ENCODE results near the gene SNRNP48. TPM values are rescaled to one million over a fixed set of nuclear protein-coding genes. Genes with fewer than 3 reads are reported as not detected.
A peak's percentile ranks its signal among the peaks of the same experiment; 100 is the strongest.

Gene SNRNP48
- total RNA-seq, 1 experiment from 2014 or later, result 19.6 TPM

DNA sequence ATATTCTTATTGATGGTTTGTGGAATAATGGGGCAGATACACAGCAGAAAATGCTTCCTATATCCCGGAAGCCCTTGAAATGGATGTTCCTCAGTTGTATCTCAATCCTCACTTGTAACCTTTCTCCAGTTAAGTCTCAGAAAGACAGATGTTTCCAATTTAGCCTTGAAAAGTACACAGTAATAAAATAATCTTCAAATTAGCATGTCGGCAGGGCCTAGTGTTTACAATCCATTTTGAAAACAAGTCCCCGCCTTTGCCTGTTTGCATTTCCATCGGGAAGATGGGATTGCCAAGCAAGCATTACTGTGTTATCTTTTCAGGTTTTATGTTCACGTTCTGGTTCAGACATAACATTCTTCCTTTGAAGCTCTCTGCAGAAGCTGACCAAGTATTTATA, 41.5 kb downstream of the SNRNP48 start:
- Histone ChIP-seq H3K27ac (peak overlapping the region; percentile 83), H3K4me3 (no peak overlapping the region), H3K4me1 (replicated peaks) (peaks cover 36% of the 10 kb centered on the region), H3K36me3 (no peaks in the 10 kb centered on the region), H3K27me3 (replicated peaks) (no peaks in the 10 kb centered on the region), H3K9me3 (replicated peaks) (no peaks in the 10 kb centered on the region)
- DNase-seq (ENCODE audit: low read depth in 1 of 2, low spot score in 2 of 2), result no peak

DNA sequence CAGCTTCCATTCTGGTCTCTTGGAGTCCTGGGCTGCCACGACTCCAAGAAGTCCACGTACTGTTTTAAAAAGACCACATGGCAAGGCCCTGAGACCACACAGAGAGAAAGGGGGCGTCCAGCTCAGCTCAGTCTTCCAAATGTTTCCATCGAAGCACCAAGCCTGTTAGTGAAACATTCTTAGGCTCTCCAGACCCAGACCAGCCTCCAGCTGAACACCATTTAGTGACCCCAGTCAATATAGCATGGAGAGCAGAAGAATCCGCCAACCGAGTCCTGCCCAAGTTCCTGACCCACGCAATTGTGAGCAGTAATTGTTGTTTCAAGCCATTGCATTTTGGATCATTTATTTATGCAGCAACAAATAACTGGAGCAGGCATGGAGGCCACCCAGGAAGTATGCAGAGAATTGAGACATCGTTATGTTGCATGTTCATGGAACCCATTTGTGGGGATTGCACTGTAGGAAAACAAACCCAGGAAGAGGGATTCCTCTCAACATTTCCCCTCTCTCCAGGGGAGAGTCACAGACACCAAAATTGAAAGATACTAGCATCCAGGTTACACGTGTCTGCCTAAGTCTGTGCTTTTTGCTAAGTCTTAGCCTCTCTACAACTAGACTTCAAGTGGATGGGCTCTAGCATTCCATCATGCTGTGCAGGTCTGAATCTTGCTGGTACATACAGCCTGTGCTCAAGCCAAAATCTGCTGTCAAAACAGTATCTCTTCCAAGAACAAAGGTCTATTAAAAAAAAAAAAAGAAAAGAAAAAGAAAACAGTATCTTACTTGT, 42.7 kb downstream of the SNRNP48 start:
- Histone ChIP-seq H3K27ac (peak overlapping the region; percentile 83), H3K27me3 (replicated peaks) (no peaks in the 10 kb centered on the region), H3K36me3 (no peaks in the 10 kb centered on the region), H3K9me3 (replicated peaks) (no peaks in the 10 kb centered on the region), H3K4me3 (no peak overlapping the region), H3K4me1 (replicated peaks) (peaks cover 37% of the 10 kb centered on the region)
- peak; percentile 81 to 93 for DNase-seq (ENCODE audit: low read depth in 1 of 2, low spot score in 2 of 2)

DNA sequence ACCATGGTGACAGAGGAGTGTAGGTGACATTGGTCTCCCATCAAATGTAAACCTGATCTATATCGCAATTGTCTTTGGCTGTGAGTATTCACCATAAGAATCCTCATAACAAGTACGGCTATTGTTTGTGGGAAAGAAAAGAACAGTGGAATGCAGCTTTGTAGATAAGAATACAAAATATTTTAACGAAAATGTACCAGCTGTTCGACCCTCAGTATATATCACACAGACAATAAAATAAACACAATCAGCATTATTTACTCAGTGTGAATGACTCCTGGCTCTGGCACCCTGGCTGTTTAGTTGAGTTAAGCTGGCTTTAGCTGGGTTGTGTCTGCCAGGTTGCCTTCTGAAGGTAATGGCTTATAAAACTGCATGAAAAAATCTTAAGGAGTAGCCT, 43.4 kb downstream of the SNRNP48 start:
- no peaks in the 10 kb centered on the region for H3K27me3 ChIP-seq (replicated peaks)

DNA sequence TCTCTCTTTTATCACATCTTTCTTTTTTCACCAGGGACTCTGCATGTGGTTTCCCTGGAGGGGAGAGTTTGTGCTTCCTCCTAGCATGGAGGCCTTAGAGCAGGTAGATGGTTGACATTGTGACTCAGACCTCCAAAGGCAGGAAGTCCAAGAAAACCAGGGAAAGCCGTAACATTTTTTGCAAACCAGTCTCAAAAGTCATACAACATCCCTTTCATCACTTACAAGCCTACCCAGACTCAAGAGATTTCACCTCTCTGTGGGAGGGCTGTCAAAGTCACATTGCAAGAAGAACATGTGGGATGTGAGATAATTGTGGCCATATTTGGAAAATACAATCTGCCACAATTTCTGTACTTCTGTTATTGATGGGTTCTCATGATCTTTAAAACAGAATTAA, 46.2 kb downstream of the SNRNP48 start:
- Histone ChIP-seq H3K27me3 (replicated peaks) (no peaks in the 10 kb centered on the region), H3K4me3 (no peak overlapping the region), H3K27ac (no peak overlapping the region), H3K36me3 (no peaks in the 10 kb centered on the region), H3K9me3 (replicated peaks) (no peaks in the 10 kb centered on the region), H3K4me1 (replicated peaks) (peaks cover 43% of the 10 kb centered on the region)
- DNase-seq (ENCODE audit: low read depth in 1 of 2, low spot score in 2 of 2), result peak in 1 of 2 experiments; percentile 26

More for the DNA sequence above, 43.4 kb downstream of the SNRNP48 start:
- peaks cover 37% of the 10 kb centered on the region for H3K4me1 ChIP-seq (replicated peaks)
- no peaks in the 10 kb centered on the region for H3K36me3 ChIP-seq
- H3K9me3 ChIP-seq (replicated peaks), result no peaks in the 10 kb centered on the region
- H3K27ac ChIP-seq, result peak overlapping the region; percentile 83
- DNase-seq (ENCODE audit: low read depth in 1 of 2, low spot score in 2 of 2), result peak in 1 of 2 experiments; percentile 69
- no peak overlapping the region for H3K4me3 ChIP-seq

DNA sequence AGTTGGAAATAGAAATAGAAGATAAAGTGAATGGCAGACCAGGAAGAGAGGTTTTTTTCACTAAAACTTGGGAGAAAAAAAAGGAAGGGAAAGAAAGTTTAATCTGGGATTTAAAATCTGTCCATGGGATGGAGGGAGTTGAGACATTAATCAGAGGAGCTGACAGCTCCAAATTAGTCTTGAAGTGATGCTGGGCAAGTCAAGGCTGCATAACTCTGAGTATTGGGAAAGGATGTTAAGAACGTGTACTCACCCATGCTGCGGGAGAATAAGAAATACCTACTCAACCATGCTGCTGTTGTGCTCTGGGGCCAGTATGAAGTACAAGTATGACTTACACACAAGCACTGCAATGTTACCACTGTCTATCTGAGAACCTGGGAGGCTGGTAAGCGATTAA, 47.5 kb downstream of the SNRNP48 start:
- H3K27ac ChIP-seq, result no peak overlapping the region
- H3K4me3 ChIP-seq, result no peak overlapping the region
- no peaks in the 10 kb centered on the region for H3K36me3 ChIP-seq
- no peaks in the 10 kb centered on the region for H3K9me3 ChIP-seq (replicated peaks)
- H3K27me3 ChIP-seq (replicated peaks), result no peaks in the 10 kb centered on the region
- DNase-seq (ENCODE audit: low read depth in 1 of 2, low spot score in 2 of 2), result no peak
- H3K4me1 ChIP-seq (replicated peaks), result peaks cover 33% of the 10 kb centered on the region

DNA sequence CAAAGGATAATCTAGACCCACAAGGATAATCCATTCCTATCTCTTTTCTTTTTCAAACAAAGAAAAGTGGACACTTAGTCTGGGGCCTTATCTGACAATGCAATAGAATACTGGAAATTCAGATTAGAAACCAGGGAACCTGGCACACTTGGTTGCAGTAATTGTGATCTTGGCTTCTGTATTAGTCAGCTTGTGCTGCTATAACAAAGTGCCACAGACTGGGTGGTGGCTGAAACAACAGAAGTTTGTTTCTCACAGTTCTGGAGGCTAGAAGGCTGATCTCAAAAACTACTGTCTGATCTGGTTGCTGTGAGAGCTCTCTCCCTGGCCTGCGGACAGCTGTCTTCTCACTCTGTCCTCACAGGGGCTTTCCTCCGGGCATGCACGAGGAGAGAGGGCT, 49.4 kb downstream of the SNRNP48 start:
- Histone ChIP-seq H3K27ac (no peak overlapping the region), H3K36me3 (no peaks in the 10 kb centered on the region), H3K9me3 (replicated peaks) (no peaks in the 10 kb centered on the region), H3K4me3 (no peak overlapping the region), H3K27me3 (replicated peaks) (no peaks in the 10 kb centered on the region), H3K4me1 (replicated peaks) (peaks cover 18% of the 10 kb centered on the region)
- DNase-seq (ENCODE audit: low read depth in 1 of 2, low spot score in 2 of 2), result no peak

DNA sequence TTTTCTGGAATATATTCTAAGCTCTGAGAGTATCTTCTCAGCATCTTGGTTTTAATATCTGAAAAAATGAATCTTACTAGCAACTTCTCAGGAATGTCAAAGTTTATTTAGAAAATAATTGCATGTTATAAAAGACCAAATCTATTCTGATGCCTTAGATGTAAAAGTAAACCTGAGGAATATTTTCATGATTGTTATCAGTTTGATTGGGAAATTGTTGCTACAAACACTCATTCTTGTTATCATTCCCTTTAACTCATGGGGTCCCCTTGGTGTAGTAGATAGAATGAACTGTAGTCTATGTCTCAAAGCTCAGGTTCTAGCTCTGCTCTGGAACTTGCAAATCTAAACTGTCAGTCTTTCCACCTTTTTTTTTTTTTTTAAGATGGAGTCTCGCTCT, 50.0 kb downstream of the SNRNP48 start:
- no peak for DNase-seq (ENCODE audit: low read depth in 1 of 2, low spot score in 2 of 2)
- Histone ChIP-seq H3K4me1 (replicated peaks) (peaks cover 18% of the 10 kb centered on the region), H3K36me3 (no peaks in the 10 kb centered on the region), H3K4me3 (no peak overlapping the region), H3K9me3 (replicated peaks) (no peaks in the 10 kb centered on the region), H3K27me3 (replicated peaks) (no peaks in the 10 kb centered on the region), H3K27ac (no peak overlapping the region)

DNA sequence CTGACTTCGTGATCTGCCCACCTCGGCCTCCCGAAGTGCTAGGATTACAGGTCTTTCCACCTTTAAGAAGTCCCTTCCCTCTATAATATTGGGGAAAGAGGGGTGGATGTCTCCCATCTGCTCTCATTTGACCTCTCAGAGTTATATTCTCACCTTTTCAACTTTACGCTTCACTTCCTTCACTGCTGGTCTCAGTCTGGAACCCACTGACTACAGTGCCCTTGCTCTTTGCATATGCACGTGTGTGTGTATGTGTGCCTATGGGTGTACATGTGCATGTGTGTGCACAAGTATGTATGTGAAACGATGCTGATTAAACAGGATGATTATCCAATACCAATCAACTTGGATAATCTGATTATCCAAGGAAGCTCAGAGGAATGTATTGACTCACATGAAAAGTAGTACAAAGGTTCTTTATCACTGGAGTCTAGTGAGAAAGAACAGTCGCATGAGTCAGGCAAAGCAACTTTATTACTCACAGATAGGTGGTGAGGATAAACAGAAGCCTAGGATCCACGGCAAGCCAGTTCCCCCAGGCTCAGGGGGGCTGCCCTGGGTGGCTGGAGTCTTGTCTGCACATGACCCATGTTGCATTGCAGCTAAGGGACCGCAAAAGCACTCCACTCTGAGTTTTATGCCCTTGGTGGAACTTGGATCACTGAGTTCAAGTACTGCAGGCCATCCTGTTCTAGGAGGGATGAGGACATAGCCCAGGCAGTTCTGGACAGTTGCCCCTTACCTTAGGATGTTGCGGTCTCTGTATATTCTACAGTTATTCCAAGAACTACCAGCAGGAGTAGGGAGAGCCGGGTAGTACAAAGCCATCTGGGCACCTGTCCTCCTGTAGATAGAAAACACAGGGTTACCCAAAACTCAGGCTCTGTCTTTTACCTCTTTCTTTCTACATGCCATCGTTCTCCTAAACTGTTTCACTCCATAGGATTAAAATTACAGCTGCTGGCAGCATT, 50.9 kb downstream of the SNRNP48 start:
- no peak overlapping the region for H3K27ac ChIP-seq
- H3K4me3 ChIP-seq, result no peak overlapping the region
- H3K9me3 ChIP-seq (replicated peaks), result no peaks in the 10 kb centered on the region
- no peaks in the 10 kb centered on the region for H3K27me3 ChIP-seq (replicated peaks)
- H3K36me3 ChIP-seq, result no peaks in the 10 kb centered on the region
- DNase-seq (ENCODE audit: low read depth in 1 of 2, low spot score in 2 of 2), result peak; percentile 23 to 57
- peaks cover 18% of the 10 kb centered on the region for H3K4me1 ChIP-seq (replicated peaks)

DNA sequence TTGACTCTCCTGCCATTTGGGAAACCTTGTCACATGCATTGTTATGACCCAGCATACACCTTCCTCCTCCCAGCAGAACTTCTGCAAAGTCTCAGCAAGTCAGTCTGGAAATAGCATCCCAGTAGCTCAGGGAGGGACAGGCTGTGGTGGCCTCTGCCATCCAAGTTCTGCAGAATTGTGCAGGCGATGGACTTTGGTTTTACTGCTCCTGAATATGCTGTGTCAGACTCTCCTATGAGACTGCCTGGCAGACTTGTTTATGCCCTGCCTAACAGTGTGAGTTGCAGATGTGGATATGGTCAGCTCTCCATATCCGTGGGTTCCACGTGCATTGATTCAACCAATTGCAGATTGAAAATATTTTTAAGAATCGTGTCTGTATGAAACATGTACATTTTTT, 52.8 kb downstream of the SNRNP48 start:
- H3K4me3 ChIP-seq, result no peak overlapping the region
- H3K27me3 ChIP-seq (replicated peaks), result no peaks in the 10 kb centered on the region

DNA sequence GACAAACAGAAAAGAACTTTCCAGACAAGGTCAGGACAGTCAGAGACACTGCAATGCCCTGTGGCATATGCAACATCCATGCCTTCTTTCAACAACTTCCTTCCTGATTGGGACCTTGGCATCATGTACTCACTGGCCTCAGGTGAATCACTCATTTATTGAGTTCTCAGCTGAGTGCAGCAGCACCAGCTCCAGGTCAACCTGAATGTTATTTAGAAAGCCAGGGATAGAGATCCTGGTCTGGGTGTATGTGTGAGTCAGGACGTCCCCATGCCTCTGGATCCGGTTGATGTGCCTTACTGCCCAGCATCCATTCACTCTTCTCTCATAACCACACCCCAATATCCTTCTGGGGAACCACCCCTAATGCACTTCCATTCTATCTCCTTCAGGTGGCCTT, 54.4 kb downstream of the SNRNP48 start:
- Histone ChIP-seq H3K4me1 (replicated peaks) (peaks cover 16% of the 10 kb centered on the region), H3K4me3 (no peak overlapping the region)

More for the DNA sequence above, 52.8 kb downstream of the SNRNP48 start:
- Histone ChIP-seq H3K4me1 (replicated peaks) (peaks cover 16% of the 10 kb centered on the region), H3K36me3 (no peaks in the 10 kb centered on the region), H3K9me3 (replicated peaks) (no peaks in the 10 kb centered on the region), H3K27ac (no peak overlapping the region)
- DNase-seq (ENCODE audit: low read depth in 1 of 2, low spot score in 2 of 2), result no peak

DNA sequence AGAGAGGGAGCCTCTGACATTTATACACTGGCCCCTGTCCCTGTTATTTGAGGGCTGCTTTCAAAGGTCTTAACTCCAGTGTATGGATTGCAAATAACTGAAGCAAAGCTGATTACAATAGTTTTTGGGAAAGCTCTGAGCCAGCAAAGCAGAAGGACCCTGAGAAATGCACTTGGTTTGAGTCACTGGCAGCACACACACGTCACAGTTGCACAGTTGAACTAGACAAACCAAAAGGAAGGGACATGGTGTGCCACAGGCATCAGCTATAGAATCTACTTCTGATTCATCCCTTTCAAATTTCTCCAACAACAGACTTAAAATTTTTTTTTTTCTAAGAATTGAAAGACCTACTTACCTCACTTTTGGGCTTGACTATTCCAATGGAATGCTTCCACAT, 56.4 kb downstream of the SNRNP48 start:
- Histone ChIP-seq H3K4me1 (replicated peaks) (peaks cover 16% of the 10 kb centered on the region), H3K4me3 (no peak overlapping the region), H3K9me3 (replicated peaks) (no peaks in the 10 kb centered on the region), H3K36me3 (no peaks in the 10 kb centered on the region), H3K27ac (no peak overlapping the region), H3K27me3 (replicated peaks) (no peaks in the 10 kb centered on the region)
- no peak for DNase-seq (ENCODE audit: low read depth in 1 of 2, low spot score in 2 of 2)

More for the DNA sequence above, 54.4 kb downstream of the SNRNP48 start:
- Histone ChIP-seq H3K9me3 (replicated peaks) (no peaks in the 10 kb centered on the region), H3K27ac (no peak overlapping the region), H3K27me3 (replicated peaks) (no peaks in the 10 kb centered on the region), H3K36me3 (no peaks in the 10 kb centered on the region)
- no peak for DNase-seq (ENCODE audit: low read depth in 1 of 2, low spot score in 2 of 2)

DNA sequence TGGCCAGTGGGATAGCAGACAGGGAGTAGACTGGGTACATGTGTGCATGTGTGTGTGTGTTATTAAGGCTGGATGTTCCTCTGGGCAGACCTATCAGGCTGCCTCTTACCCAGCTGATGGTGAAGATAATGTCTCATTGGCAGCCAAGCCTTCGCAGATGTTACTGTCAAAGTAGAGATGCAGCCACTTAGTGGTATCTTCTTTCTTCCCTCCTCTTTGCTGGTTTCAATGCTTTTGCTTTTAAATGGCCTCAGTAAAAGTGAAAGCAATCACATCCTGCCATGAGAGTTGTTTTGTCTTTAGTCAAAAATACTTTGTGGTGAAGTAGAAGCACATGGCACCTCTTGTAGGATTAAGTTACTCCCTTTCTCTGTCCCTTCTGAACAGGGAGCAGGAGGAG, 57.5 kb downstream of the SNRNP48 start:
- no peak for DNase-seq (ENCODE audit: low read depth in 1 of 2, low spot score in 2 of 2)
- Histone ChIP-seq H3K27ac (no peak overlapping the region), H3K4me1 (replicated peaks) (peaks cover 18% of the 10 kb centered on the region), H3K4me3 (no peak overlapping the region), H3K9me3 (replicated peaks) (no peaks in the 10 kb centered on the region), H3K27me3 (replicated peaks) (no peaks in the 10 kb centered on the region), H3K36me3 (no peaks in the 10 kb centered on the region)

DNA sequence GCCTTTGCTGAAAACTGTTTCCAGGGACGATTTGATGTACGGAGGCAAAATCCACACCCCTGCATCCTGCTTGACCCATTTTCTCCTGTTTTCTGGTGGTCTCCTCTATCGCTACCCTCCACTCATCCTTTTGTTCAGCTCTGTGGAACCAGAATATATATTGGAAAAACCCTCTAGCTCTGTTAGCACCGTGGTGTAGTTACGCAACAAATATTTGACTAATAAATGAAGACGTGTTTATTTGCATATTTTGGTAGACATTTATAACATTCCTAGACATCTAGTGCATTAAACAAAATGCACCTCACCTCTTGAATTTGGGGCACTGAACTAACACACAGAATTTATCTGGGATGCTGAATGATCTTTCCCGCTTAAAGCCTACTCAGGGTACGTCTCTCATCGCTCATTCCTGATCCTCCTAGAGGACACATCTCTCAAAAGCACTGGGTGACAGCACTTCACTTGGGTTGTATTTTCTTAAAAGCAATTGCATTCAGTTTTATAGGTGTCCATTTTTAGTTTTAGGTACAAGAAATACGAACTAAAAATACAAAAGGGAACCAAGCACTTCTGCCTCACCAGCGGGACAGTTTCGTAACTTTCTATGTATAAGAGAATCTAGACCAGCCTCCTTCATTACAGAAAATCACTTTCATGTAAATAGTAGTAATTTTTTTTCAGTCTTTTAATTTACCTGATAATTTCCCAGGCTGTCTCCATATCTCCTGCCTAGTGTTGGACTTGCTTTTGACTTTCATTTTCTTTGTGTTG, 59.2 kb downstream of the SNRNP48 start:
- no peak for DNase-seq (ENCODE audit: low read depth in 1 of 2, low spot score in 2 of 2)
- Histone ChIP-seq H3K4me1 (replicated peaks) (peaks cover 18% of the 10 kb centered on the region), H3K27ac (no peak overlapping the region), H3K9me3 (replicated peaks) (no peaks in the 10 kb centered on the region), H3K27me3 (replicated peaks) (no peaks in the 10 kb centered on the region), H3K4me3 (no peak overlapping the region), H3K36me3 (no peaks in the 10 kb centered on the region)

Data from SJSA1 (cell line).